ENCODE measurements around the gene LHFPL5. TPM values are rescaled to one million over a fixed set of nuclear protein-coding genes. Genes with fewer than 3 reads are reported as not detected.

Gene LHFPL5
- total RNA-seq, 1 experiment from 2014 or later: not detected

DNA sequence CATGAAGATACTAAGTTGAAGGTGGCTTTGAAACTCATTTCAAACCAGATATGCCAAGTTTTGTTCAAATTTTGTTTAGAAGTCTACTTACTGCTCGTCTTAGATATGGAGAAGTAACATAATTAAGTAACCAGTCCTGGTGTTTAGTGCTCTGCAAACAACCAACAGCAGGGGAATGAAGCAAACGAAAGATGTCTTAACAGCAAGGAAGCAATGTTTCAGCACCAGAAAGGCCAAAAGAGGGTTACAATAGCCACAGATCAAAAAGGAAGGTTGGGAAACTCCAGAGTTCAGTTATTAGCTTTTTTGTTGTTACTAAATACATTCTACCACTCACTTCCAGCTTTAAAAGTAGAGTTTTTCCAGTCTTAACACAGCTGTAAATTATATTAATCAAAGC, 45.1 kb downstream of the LHFPL5 start:
- H3K9me3 ChIP-seq (replicated peaks): no peaks in the 10 kb centered on the region
- no peak for DNase-seq (ENCODE audit: low read depth in 1 of 2, low spot score in 2 of 2)
- no peak overlapping the region for H3K27ac ChIP-seq
- H3K36me3 ChIP-seq: peaks cover 58% of the 10 kb centered on the region
- H3K27me3 ChIP-seq (replicated peaks): no peaks in the 10 kb centered on the region
- no peaks in the 10 kb centered on the region for H3K4me1 ChIP-seq (replicated peaks)
- H3K4me3 ChIP-seq: no peak overlapping the region

DNA sequence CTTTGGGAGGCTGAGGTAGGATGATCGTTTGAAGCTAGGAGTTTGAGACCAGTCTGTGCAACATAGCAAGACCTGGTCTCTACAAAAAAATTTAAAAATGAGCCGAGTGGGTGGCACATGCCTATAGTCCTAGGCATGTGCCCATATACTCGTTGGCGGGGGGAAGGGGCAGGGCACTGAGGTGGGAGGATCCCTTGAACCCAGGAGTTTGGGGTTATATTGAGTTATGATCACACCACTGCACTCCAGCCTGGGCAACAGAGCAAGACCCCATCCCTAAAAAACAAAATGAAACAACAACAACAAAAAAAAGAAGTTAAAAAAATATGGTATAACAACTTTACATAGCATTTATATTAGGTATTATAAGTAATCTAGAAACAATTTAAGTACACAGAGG, 47.8 kb downstream of the LHFPL5 start:
- H3K27ac ChIP-seq: no peak overlapping the region

GRCh38 chr6:35856250-35856649, 51.1 kb downstream of the LHFPL5 start:
- DNase-seq (ENCODE audit: low read depth in 1 of 2, low spot score in 2 of 2): no peak
- H3K27me3 ChIP-seq (replicated peaks): no peaks in the 10 kb centered on the region; the same call in 1 of the 2 replicates
- H3K4me1 ChIP-seq (replicated peaks): no peaks in the 10 kb centered on the region
- no peak overlapping the region for H3K4me3 ChIP-seq
- H3K9me3 ChIP-seq (replicated peaks): no peaks in the 10 kb centered on the region
- H3K27ac ChIP-seq: no peak overlapping the region
- peaks cover 60% of the 10 kb centered on the region for H3K36me3 ChIP-seq

More for the DNA sequence above, 47.8 kb downstream of the LHFPL5 start:
- H3K4me3 ChIP-seq: no peak overlapping the region
- H3K9me3 ChIP-seq (replicated peaks): no peaks in the 10 kb centered on the region
- H3K36me3 ChIP-seq: peaks cover 68% of the 10 kb centered on the region
- H3K27me3 ChIP-seq (replicated peaks): no peaks in the 10 kb centered on the region
- DNase-seq (ENCODE audit: low read depth in 1 of 2, low spot score in 2 of 2): no peak
- H3K4me1 ChIP-seq (replicated peaks): no peaks in the 10 kb centered on the region

GRCh38 chr6:35857853-35858252, 52.7 kb downstream of the LHFPL5 start:
- H3K27me3 ChIP-seq (replicated peaks): no peaks in the 10 kb centered on the region; the same call in 1 of the 2 replicates
- H3K36me3 ChIP-seq: peaks cover 55% of the 10 kb centered on the region
- H3K27ac ChIP-seq: no peak overlapping the region
- no peaks in the 10 kb centered on the region for H3K4me1 ChIP-seq (replicated peaks)
- H3K4me3 ChIP-seq: no peak overlapping the region
- no peaks in the 10 kb centered on the region for H3K9me3 ChIP-seq (replicated peaks)
- no peak for DNase-seq (ENCODE audit: low read depth in 1 of 2, low spot score in 2 of 2)

DNA sequence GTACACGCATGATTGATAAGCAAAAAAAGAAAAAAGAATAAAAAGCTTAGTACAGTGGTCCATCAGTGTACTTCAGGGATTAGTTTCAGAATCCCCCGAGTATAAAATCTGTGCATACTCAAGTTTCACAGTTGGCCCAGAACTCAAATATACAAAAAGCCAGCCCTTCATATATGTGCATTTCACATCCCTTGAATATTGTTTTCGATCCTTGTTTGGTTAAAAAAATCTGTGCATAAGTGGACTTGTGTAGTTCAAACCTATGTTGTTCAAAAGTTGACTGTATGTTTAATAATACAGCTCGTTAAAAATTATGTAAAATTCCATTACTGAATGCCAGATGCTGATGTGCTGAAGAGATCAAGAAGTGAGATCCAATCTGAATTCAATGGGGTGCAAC, 54.2 kb downstream of the LHFPL5 start:
- H3K4me1 ChIP-seq (replicated peaks): no peaks in the 10 kb centered on the region
- no peak overlapping the region for H3K27ac ChIP-seq
- H3K4me3 ChIP-seq: no peak overlapping the region
- H3K36me3 ChIP-seq: peaks cover 55% of the 10 kb centered on the region
- no peak for DNase-seq (ENCODE audit: low read depth in 1 of 2, low spot score in 2 of 2)
- H3K9me3 ChIP-seq (replicated peaks): no peaks in the 10 kb centered on the region
- no peaks in the 10 kb centered on the region; the same call in 1 of the 2 replicates for H3K27me3 ChIP-seq (replicated peaks)

Other genes with a start within 250 kb of the LHFPL5 start
- gene FKBP5, start 116.4 kb upstream of the LHFPL5 start, total RNA-seq (2014; rRNA removed; shearing (Covaris generic)): 0.29 and 0.50 TPM in 2 replicates
- not detected in 2 replicates for gene ARMC12, start 68.3 kb upstream of the LHFPL5 start, total RNA-seq (2014; rRNA removed; shearing (Covaris generic))
- not detected in 2 replicates for gene CLPSL2, start 28.8 kb upstream of the LHFPL5 start, total RNA-seq (2014; rRNA removed; shearing (Covaris generic))
- gene CLPSL1, start 24.3 kb upstream of the LHFPL5 start, total RNA-seq (2014; rRNA removed; shearing (Covaris generic)): not detected in 2 replicates
- gene CLPS, start 8.0 kb upstream of the LHFPL5 start, total RNA-seq (2014; rRNA removed; shearing (Covaris generic)): not detected in 2 replicates
- 36.3 and 46.9 TPM in 2 replicates for gene SRPK1, start 115.7 kb downstream of the LHFPL5 start, total RNA-seq (2014; rRNA removed; shearing (Covaris generic))
- gene SLC26A8, start 219.3 kb downstream of the LHFPL5 start, total RNA-seq (2014; rRNA removed; shearing (Covaris generic)): not detected in 2 replicates
- 54.6 and 60.9 TPM in 2 replicates for gene MAPK14, start 222.5 kb downstream of the LHFPL5 start, total RNA-seq (2014; rRNA removed; shearing (Covaris generic))